ENCODE data around the gene OPA3.
"Not testable (repeated sequence)": the region's sequence is repeated elsewhere in the genome, so short reads cannot be mapped to it uniquely, and the experiment has no call there.

OPA3 gene

DNA sequence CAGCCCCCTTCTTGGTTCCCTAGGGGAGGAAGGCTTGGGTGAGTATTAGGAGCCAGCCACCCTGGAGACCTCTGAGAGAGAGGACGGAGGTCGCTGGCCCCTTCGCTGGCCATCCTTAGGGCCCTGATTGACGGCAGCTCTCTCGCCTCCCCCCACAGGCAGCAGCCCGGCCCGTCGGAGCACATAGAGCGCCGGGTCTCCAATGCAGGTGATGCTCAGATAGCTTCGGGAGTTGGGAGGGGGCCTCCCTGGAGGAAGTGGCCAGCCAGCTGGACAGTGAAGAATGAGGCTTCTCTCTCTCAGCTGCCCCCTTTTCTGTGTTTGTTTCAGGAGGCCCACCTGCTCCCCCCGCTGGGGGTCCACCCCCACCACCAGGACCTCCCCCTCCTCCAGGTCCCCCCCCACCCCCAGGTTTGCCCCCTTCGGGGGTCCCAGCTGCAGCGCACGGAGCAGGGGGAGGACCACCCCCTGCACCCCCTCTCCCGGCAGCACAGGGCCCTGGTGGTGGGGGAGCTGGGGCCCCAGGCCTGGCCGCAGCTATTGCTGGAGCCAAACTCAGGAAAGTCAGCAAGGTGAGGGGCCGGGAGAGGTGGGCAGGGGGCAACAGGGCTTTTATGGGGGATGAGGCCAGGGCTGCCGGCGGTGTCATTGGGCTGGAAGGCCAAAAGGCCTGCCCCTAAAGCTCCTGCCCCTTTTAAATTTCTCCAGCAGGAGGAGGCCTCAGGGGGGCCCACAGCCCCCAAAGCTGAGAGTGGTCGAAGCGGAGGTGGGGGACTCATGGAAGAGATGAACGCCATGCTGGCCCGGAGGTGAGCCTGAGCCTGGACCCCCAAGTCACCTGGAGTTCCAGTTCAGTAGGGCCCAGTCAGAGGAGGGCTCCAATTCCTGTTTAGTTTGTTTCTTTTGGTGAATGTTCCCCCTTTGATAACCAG is 62.3 kb downstream of the OPA3 start:
- no peak for DNase-seq (ENCODE audit: low read depth in 3 of 3)

DNA sequence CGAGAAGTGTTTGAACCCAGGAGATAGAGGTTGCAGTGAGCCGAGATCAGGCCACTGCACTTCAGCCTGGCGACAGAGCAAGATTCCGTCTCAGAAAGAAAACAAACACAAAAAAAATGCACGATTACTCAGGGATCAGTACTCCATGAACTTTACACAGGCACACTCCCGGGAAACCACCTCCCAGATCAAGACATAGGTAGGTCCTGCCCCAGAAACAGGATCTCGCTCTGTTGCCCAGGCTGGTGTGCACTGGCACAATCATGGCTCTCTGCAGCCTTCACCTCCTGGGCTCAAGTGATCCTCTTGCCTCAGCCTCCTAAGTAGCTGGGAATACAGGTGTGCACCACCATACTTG is 66.2 kb downstream of the OPA3 start:
- DNase-seq (ENCODE audit: low read depth in 3 of 3), result no peak

DNA sequence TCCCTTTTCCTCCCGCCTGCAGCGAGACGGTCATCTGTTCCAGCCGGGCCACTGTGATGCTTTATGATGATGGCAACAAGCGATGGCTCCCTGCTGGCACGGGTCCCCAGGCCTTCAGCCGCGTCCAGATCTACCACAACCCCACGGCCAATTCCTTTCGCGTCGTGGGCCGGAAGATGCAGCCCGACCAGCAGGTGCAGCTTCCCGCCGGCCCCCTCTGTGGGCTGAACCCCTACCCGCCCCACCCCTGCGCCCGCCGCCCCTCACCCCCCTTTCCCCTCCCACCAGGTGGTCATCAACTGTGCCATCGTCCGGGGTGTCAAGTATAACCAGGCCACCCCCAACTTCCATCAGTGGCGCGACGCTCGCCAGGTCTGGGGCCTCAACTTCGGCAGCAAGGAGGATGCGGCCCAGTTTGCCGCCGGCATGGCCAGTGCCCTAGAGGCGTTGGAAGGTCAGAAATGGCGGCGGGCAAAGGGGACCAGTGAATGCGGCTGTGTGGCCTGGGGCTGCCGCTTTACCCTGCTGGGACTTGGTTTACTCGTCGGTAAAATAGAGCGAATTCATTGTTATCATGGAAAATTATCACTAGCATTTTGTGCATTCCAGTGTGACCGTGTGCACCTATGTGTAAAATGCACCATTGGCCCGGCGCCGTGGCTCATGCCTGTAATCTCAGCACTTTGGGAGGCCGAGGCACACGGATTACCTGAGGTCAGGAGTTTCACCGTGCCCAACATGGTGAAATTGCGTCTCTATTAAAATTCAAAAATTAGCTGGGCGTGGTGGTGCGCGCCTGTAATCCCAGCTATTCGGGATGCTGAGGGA is 66.7 kb downstream of the OPA3 start:
- no peak for DNase-seq (ENCODE audit: low read depth in 3 of 3)

DNA sequence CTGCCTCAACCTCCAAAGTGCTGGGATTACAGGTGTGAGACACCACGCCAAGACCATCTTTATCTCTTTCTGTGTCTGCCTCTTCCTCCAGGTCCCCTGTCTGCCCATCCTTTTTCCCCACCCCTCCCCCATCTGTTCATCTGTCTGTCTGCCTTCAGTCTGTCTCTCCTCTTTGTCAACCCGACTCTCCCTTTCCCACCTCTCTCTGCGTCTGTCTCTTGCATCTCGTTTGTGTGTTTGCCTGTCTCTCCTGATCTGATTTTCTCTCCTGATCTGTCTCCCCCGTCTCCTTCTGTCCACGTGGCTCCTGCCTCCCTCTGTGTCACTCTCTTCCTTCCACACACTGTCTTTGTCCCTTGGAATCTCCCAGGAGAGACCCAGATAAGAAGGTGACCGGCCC is 67.4 kb downstream of the OPA3 start:
- DNase-seq (ENCODE audit: low read depth in 3 of 3), result no peak

DNA sequence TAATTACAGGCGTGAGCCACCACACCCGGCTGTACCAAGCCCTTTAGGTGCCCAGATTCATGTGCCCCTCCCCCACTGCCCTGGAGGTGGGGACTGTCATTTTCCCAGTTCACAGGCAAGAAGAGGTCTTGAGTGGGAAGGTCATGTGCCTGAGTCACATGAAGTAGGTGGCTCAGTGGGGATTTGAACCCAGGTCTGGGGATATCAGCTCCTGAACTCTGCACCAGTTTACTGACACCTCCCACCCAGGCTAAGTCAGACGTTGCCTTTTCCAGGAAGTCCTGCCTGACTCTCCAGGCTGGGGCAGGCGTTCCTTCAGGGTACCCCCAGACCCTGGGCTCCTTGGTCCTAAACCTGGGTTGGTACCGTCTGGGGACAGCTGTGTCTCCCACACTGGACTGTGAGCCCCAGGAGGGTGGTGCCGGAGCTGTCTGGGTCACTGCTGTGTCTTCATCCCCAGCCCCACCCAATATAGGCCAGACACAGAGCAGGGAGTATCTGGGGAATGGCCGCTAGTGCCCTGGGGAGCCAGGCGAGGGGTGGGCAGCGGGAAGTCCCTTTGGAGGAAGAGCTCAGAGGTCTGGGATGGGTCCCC is 68.7 kb downstream of the OPA3 start:
- no peak for DNase-seq (ENCODE audit: low read depth in 3 of 3)

DNA sequence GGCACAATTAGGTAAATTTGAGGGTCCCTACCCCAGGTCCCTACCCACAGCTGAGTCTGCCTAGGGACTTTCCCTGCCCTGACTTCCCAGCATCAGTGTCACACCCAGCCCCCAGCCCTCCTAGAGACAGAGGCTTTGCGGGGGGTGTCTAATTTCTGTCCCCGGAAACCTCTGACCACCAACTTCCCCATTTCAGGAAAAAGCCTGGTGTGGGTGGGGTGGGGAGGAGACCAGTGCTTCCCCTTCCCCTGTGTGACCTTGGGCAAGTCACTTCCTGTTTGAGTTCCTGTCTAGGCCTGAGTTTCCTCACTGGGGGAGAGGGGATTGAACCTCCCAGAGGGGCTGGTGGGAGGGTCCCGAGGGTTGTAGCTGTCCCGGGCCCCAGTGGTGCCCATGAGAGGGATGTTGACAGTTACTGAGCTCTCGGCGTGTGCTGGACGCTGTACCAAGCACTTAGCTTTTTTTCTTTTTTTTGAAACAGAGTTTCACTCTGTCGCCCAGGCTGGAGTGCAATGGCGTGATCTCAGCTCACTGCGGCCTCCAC is 69.4 kb downstream of the OPA3 start:
- DNase-seq (ENCODE audit: low read depth in 3 of 3), result no peak

DNA sequence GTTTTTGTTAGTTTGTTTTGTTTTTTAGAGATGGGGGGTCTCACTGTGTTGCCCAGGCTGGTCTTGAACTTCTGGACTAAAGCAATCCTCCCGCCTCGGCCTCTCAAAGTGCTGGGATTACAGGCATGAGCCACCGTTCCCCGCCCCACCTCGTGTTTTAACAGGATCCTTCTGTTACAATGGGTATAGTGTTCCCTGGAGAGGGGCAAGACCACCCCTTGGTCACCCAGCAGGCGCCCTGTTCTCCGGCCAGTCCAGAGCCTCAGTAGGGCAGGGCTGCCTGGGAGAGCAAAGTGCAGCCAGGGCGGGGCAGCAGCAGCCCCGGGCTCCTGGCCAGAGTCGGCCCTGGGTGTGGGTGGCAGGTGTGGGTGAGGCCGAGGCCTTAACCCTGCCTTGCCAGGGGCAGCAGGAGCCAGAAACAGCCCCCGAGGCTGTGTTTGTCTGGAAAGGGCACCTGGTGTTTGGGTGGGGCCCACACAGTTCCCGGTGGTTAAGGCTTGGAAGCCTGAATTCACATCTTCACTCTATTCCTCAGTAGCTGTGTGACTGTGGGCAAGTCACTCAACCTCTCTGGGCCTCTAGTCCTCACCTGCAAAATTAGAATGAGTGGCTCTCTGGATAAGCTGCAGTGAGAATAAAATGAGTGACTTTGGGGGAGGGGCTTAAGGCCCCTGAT is 70.1 kb downstream of the OPA3 start:
- DNase-seq (ENCODE audit: low read depth in 3 of 3), result no peak

DNA sequence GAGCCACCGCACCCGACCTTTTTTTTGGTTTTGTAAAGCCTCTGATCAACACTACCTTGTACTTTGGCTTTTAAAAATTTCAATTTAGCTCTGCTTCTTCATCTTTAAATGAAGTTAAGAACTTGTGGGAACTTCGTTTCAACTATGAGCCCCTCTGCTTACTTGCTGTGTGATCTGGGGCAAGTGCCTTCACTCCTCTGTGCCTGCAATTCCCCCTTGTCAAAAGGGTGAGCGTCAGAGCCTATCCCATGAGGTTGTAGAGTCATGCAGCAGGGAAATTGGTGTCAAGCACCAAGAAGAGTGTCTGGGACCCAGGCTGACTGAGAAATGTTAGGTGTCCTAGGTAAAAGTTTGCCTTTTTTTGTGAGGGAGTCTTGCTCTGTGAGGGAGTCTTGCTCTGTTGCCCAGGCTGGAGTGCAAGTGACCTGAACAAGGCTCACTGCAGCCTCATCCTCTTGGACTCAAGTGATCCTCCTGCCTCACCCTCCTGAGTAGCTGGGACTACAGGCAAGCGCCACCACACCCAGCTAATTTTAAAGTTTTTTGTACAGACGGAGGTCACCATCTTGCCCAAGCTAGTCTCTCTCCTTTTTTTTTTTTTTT is 71.6 kb downstream of the OPA3 start:
- no peak for DNase-seq (ENCODE audit: low read depth in 3 of 3)

DNA sequence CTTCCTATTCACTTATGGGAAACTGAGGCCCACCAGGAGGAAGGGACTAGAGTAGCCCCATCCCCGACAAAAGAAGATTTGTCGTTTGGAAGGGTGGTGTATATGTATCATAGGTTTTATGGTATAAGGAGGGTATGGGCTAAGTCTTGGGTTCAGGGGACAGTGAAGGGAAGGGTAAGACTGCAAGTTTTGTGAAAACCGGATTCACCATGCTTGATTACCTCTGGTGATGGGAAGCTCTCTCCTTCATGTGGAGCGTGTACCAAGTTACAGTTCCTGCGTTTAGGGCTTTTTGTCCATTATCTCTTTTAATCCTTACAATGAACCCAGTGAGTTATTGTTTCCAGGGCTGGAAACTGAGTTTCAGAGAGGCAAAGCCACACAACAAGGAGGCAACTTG is 73.5 kb downstream of the OPA3 start:
- no peak for DNase-seq (ENCODE audit: low read depth in 3 of 3)

DNA sequence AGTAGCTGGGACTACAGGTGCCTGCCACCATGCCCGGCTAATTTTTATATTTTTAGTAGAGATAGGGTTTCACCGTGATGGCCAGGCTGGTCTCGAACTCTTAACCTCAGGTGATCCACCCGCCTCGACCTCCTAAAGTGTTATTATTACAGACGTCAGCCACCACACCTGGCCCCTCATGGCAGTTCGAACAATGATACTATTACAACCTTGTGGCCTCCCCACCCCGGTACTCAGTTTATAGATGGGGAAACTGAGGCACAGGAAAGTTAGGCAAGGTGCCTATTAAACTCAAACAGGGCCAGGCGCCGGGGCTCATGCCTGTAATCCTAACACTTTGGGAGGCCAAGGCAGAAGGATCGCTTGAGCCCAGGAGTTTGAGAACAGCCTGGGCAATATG is 74.2 kb downstream of the OPA3 start:
- DNase-seq (ENCODE audit: low read depth in 3 of 3), result not testable (repeated sequence)

DNA sequence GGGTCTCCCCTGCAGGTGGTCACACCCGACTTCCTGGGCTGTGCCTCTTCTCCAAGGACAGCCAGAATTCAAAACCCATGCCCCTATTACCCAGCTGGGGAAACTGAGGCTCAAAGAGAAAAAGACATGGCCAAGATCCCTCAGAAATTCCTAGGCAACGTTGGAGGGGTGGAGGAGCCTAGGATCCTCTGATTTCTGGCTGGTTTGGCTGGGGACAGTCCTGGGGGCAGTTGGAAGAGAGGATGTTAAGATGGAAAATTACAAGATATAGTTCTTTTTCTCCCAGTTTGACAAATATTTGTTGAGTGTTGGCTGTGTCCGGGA is 74.9 kb downstream of the OPA3 start:
- no peak for DNase-seq (ENCODE audit: low read depth in 3 of 3)

DNA sequence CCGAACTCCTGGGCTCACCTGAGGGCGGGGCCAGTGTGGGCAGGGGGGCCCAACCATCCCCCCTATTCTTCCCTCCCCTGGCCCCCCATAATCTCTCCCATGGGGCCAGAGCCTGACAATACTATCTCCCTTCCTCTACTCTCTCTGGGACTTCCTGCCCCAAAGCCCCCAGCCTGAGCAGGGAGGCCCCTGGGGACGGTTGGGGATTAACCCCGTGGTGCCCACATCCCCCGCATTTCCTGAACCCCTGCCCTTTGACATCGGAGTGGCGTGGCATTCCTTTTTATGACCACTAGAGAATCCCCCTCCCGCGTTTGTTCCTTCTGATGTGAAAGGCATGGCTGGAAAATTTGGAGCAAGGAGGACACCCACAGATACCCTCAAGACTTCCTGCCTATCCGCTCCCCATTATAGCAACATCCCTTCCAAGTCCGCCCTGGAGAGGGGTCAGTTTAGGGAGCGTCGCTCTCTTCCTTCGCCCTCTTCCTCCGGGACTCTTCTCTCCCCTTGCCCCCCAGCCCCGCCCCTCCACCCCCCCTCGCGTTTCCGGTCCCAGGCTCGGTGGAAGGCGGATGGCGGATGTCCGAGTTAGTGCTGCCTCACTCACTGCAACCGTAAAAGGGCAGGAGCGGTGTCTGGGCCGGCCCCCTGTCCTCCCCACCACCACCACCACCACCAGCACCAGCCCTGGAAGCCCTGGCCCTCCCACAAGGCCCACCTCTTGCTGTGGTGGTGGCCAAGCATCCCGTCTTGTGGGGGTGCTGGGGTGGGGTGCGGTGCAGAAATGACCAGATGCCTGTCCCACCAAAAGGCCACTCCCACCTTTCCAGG is 75.5 kb downstream of the OPA3 start:
- no peak for DNase-seq (ENCODE audit: low read depth in 3 of 3)

DNA sequence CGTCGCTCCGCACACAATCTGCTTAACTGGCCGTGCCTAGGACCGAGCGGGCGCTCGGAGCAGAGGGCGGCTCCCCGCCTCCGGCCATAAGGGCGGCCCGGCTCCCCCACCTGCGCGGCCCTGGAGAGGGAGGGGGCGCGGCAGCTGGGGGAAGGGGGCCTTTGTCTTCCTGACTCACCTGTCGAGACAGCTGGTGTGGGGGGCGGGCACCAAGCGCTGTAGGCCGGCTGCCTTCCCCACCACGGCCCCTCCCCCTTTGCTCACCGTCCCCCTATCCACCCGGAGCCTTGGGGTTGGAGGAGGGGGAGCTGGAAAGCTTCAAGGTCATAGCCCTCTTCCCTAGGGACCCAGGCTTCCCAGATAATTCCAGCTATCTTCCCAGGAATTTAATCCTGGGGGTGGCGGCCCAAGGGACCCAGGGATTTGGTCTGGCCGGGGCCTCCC is 76.2 kb downstream of the OPA3 start:
- DNase-seq (ENCODE audit: low read depth in 3 of 3), result peak in 1 of 3 experiments; percentile 43

DNA sequence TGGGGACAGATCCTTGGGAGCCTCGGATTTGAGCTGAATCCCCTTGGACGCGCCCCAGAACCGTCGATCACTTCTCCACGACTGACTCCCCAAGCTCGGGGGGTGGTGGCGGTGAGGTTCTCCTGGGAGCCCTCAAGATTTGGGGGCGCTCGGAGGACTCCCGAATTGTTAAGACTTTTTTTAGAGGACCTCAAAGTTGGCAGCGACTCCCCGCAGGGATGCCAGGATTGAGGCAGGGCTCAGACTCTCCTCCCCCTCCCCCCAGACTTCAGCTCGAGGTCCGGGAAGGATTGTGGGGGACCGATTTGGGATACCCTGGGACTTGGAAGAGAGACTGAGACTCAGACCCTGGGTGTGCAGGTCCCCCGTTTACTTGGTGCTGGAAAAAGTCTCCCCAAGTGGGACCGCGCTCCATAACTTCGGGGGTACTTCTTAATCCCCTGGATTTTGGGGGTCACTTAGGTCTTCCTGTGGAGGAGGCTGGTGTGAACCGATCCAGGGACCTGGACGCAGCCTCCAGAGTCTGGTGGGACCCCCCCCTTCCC is 76.7 kb downstream of the OPA3 start:
- DNase-seq (ENCODE audit: low read depth in 3 of 3), result no peak

DNA sequence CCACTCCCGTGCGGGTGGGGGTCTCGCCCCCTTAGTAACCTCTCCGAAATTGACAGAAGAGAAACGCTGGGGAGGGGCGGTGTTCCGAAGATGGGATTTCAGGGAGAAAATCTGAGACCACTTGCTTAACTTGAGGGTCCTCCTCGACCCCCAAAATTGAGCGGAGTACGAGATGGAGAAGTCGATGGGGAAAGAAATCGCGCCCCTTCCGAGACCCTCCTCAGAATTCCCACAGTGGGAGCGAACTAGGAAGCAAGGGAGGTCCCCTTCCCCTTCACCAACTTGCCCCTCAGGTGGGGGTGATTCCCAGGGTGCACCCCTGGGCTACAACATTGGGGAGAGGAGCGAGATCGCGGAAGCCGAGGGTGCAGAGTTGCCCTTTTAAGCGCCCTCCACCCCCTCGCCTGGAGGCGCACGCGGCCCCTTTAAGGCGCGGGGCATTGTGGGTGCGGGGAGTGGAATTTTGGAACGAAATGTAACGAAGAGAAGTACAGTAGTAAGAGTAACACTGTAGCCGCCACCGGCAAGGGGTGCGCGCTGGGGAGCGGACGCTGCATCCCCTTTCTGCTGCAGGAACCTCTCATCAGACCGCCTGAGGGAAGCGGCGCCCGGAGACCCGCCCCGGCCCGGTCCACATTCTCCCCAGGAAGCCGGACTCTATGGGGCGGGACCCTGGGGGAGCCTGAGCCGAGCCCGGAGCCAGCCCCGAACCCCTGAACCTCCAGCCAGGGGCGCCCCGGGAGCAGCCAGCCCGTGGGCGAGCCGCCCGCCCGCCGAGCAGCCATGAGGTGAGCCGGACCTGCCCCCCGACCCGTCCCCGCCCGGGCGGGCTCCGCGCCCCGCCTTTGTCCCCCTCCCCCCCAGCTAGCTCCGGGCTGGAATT is 77.4 kb downstream of the OPA3 start, which contains the start of gene VASP:
TSS of gene VASP (plus strand) at position 491 of the 883 bp plus-strand sequence. CDS start at position 784, 293 bp downstream.
- DNase-seq (ENCODE audit: low read depth in 3 of 3), result peak; percentile 71 to 85 (median 83)

DNA sequence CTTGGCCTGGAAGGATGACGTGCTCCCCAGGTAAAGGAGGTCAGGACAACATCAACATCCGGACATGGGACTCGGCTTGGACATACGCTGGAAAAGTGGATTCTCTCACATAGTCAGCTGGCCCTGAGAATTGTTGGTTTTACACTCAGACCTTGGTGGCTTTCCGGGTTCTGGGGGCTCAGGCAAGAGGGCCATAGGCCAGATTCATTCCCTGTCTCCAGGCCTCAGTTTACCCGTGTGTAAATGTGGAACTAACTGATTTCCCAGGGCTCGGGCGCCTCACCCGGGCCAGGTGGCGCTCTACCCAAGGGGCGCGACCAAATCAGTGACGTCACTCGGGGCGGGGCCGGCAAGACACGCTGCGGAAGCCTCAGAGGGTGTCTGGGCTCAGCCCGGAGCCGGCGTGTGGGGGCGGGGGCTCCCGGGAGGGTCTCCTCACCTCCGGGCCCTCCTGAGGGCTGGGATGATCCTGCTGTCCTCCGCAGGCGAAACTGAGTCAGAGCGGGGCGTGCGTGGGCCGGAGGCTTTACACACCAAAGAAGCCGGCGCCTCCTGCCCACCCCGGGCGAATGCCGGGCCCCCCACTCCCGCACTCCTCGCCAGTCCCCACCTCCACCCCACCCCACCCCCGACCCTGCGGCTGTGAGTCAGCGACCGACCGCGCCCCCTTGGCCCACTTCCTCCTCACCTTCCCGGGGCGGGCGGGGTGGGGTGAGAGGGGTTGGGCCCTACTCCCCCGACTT is 78.2 kb downstream of the OPA3 start:
- peak; percentile 98 to 99 (median 99) for DNase-seq (ENCODE audit: low read depth in 3 of 3)

DNA sequence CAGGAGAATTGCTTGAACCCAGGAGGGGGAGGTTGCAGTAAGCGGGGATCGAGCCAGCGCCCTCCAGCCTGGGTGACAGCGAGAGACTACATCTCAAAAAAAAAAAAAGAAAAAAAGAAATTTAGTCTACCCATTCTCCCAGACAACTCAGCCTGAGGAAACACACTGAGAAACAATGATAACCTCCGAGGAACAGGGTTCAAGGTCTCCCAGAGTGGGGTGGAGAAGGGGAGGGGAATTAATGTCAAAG is 78.7 kb downstream of the OPA3 start:
- DNase-seq (ENCODE audit: low read depth in 3 of 3), result no peak

DNA sequence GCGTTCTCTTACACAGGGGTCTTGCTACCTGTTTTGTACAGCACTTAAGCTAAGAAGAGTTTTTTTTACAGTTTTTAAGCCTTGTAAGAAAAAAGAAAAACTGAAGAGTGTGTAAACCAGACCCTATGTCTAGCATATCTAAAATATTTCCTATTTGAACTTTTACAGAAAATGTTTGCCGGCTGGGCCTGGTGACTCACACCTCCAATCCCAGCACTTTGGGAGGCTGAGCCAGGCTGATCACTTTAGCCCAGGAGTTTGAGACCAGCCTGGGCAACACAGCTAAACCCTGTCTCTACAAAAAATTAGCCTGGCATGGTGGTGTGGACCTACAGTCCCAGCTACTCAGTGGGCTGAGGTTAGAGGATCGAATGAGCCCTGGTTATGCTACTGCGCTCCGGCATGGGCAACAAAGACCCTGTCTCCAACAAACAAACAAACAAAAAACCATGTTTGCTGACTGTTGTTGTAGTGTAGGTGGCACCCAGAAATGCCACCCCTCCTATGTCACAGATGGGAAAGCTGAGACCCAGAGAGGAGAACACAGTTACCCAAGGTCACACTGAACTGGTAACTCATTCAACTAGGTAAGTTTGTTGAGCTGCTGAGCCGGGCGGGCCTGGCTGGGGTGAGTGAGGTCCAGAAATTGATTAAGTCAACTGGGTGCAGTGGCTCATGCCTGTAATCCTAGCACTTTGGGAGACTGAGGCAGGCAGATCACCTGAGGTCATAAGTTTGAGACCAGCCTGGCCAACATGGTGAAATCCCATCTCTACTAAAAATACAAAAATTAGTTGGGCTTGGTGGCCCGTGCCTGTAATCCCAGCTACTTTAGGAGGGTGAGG is 79.2 kb downstream of the OPA3 start:
- no peak for DNase-seq (ENCODE audit: low read depth in 3 of 3)

Data from stimulated activated CD4-positive, alpha-beta T cell treated with anti-CD3 and anti-CD28 coated beads, TNF-alpha, amount 100 ng/mL, for 4 hours (primary cell).